K562 (cell line): Measurements from ENCODE around the gene INCA1. TPM values are rescaled to one million over a fixed set of nuclear protein-coding genes. Genes with fewer than 3 reads are reported as not detected.
A peak's percentile ranks its signal among the peaks of the same experiment; 100 is the strongest.

ENCODE experiments used
- ATAC-seq: fragments of 200-7000 bp; cut with Tn5 transposase; 3 replicates; pipeline ENCODE4 v1.9.1; 2020; ENCODE audit warnings: moderate library complexity
- BruUV-seq: library from RNA; stranded (reverse); fragments of 400-500 nt; replicated peaks from 2 replicates; lab custom pipeline; 2021; lab: Mats Ljungman, UMichigan
- CTCF ChIA-PET: fragments of 300-600 bp; formaldehyde crosslinking; extraction: SDS; loops from one replicate; lab custom pipeline; 2021; ENCODE audit warnings: low intra/inter-chr PET ratio; lab: Yijun Ruan, JAX
- POLR2A ChIA-PET: fragments of 300-600, 350-650 bp; sonication (Branson Sonifier 250); formaldehyde crosslinking; extraction: SDS; loops from one replicate; lab custom pipeline; 2021; ENCODE audit warnings: antibody characterized with exemption, inconsistent platforms; lab: Yijun Ruan, JAX
- DNase-seq, 4 experiments: peaks; one replicate each; pipeline versions ENCODE4 v3.0.0 to v3.0.0-alpha.2; 2011 to 2018; ENCODE audit warnings: low spot score in 3 of 4, mixed read lengths in 3 of 4; ENCODE audit errors: extremely low read depth in 1 of 4
- FAIRE-seq: peaks from 2 replicates; lab custom pipeline; 2011; peaks lifted over from hg19 to GRCh38; lab: Jason Lieb, UNC
- H2AFZ ChIP-seq: 2 replicates; pipeline ENCODE4 v1.6.0; 2011; ENCODE audit warnings: low read depth, low read length, control low read depth, inconsistent platforms
- H3K27ac ChIP-seq: fragments of 200-600 bp; 3 replicates; pipeline ENCODE4 v1.8.0; 2011; ENCODE audit warnings: low read depth, mild to moderate bottlenecking, control low read depth, inconsistent platforms, low read length, moderate library complexity, mixed read lengths; ENCODE audit errors: extremely low read depth
- H3K27me3 ChIP-seq, 2 experiments: fragments of 300-600 bp in 1 of 2; 2 replicates in 1 of 2; 3 replicates in 1 of 2; pipeline versions ENCODE4 v1.6.0 to v1.8.0; 2011; ENCODE audit warnings: inconsistent platforms in 2 of 2, low read length in 2 of 2, mild to moderate bottlenecking in 1 of 2, mixed read lengths in 1 of 2, moderate library complexity in 1 of 2; ENCODE audit not compliant: control insufficient read depth in 2 of 2, insufficient read depth in 2 of 2
- H3K36me3 ChIP-seq: fragments of 300-600 bp; 3 replicates; pipeline ENCODE4 v1.8.0; 2011; ENCODE audit warnings: mild to moderate bottlenecking, low read length, inconsistent platforms; ENCODE audit not compliant: control insufficient read depth, insufficient read depth
- H3K4me1 ChIP-seq, 2 experiments: fragments of 200-600 bp in 1 of 2; replicated peaks in 1 of 2; 2 replicates in 1 of 2; 3 replicates in 1 of 2; pipeline versions ENCODE4 v1.5.1 to v1.8.0; 2011; ENCODE audit warnings: inconsistent platforms in 2 of 2, low read length in 2 of 2, mild to moderate bottlenecking in 1 of 2, mixed read lengths in 1 of 2, moderate library complexity in 1 of 2; ENCODE audit not compliant: control insufficient read depth in 2 of 2, insufficient read depth in 2 of 2
- H3K4me2 ChIP-seq: 2 replicates; pipeline ENCODE4 v1.6.1; 2011; ENCODE audit warnings: low read length, control low read depth, inconsistent platforms, mixed read lengths; ENCODE audit not compliant: insufficient read depth
- H3K4me3 ChIP-seq: fragments of 200-600 bp; sonication (generic), shearing (Covaris generic); 2 replicates; pipeline ENCODE4 v1.5.1; 2016; ENCODE audit warnings: control low read depth, inconsistent platforms
- H3K79me2 ChIP-seq: fragments of 200-600 bp; 3 replicates; pipeline ENCODE4 v1.8.0; 2011; ENCODE audit warnings: low read length, inconsistent platforms; ENCODE audit not compliant: control insufficient read depth, insufficient read depth
- H3K9ac ChIP-seq, 2 experiments: 2 replicates each; pipeline versions ENCODE4 v1.6.0 to v1.6.1; 2011; ENCODE audit warnings: low read depth in 2 of 2, low read length in 2 of 2, control low read depth in 1 of 2, inconsistent platforms in 1 of 2, mild to moderate bottlenecking in 1 of 2, mixed read lengths in 1 of 2; ENCODE audit not compliant: insufficient read depth in 1 of 2
- H3K9me1 ChIP-seq: one replicate; pipeline ENCODE4 v1.6.0; 2011; ENCODE audit warnings: inconsistent platforms, mild to moderate bottlenecking, low read length, moderate library complexity; ENCODE audit not compliant: control insufficient read depth, insufficient read depth
- H3K9me3 ChIP-seq: replicated peaks from 2 replicates; pipeline ENCODE4 v1.5.1; 2011; ENCODE audit warnings: low read depth, low read length, inconsistent platforms; ENCODE audit not compliant: control insufficient read depth, insufficient read depth
- H4K20me1 ChIP-seq: replicated peaks from 2 replicates; pipeline ENCODE4 v1.6.1; 2011; ENCODE audit warnings: low read length, inconsistent platforms, mixed read lengths; ENCODE audit not compliant: control insufficient read depth, insufficient read depth
- MYC ChIP-seq, 2 experiments: fragments of 250-450 bp in 1 of 2; sonication (Bioruptor Pico) in 1 of 2; IDR thresholded peaks; 2 replicates each; pipeline versions ENCODE4 v1.5.1 to v1.6.1; 2012 to 2021; ENCODE audit warnings: low read depth in 2 of 2, borderline replicate concordance in 1 of 2, improper control_type of control experiment in 1 of 2, low read length in 1 of 2, mild to moderate bottlenecking in 1 of 2, moderate library complexity in 1 of 2
- ZNF263 ChIP-seq: sonication (generic); formaldehyde crosslinking; IDR thresholded peaks from 2 replicates; pipeline ENCODE4 v1.8.0; 2022; ENCODE audit warnings: mild to moderate bottlenecking, missing genetic modification reagents, borderline replicate concordance
- WGBS: fragments of 100-300 bp; shearing (Covaris generic); methylation state at CpG from one replicate; pipeline ENCODE4 v1.1.6; 2016; ENCODE audit warnings: low coverage, mixed read lengths; ENCODE audit not compliant: insufficient coverage; ENCODE audit errors: missing lambda C conversion rate; 5-methylcytosine and 5-hydroxymethylcytosine counted together
- in situ Hi-C: fragments of 300-500 bp; cut with MboI; formaldehyde crosslinking; loops from 4 replicates; pipeline ENCODE4 v1.15.0; 2018; ENCODE audit warnings: inconsistent platforms, mixed read lengths
- intact Hi-C: fragments of 100-400 bp; cut with micrococcal nuclease; formaldehyde crosslinking; loops from 2 replicates; pipeline ENCODE4 v1.14.2; 2022
- polyA plus RNA-seq, 8 experiments: library from polyadenylated mRNA; depleted of rRNA in 4 of 8; stranded (reverse) in 5 of 8; unstranded in 3 of 8; fragments of >200 nt; fragmentation: Nextera tagmentation in 2 of 8; fragmentation: Illumina TruSeq in 1 of 8; extraction: Ambion mirVana in 2 of 8; extraction: Trizol in 1 of 8; gene quantifications; 2 replicates each; pipeline versions ENCODE4 v1.2.1 to v1.2.3, GENCODE V29; 2011 to 2014; ENCODE audit warnings: inconsistent platforms in 1 of 8, missing spikeins in 1 of 8
- total RNA-seq, 7 experiments: library from RNA; depleted of rRNA in 6 of 7; stranded (reverse); fragments of >200 nt in 6 of 7; fragmentation: Illumina TruSeq in 2 of 7; extraction: Trizol in 2 of 7; gene quantifications; 2 replicates each; pipeline versions ENCODE4 v1.2.1 to v1.2.3, GENCODE V29; 2011 to 2021; ENCODE audit warnings: low replicate concordance in 1 of 7
- TF ChIP-seq, protein P1 (sequence below): sonication (generic); formaldehyde crosslinking; IDR thresholded peaks from 2 replicates; pipeline ENCODE4 v1.9.0; 2022; ENCODE audit warnings: mild to moderate bottlenecking, missing genetic modification reagents
- TF ChIP-seq, protein P2 (sequence below): fragments of 450-650 bp; IDR thresholded peaks from 2 replicates; pipeline ENCODE4 v1.6.1; 2017; ENCODE audit warnings: antibody characterized with exemption, mild to moderate bottlenecking
- TF ChIP-seq, protein P3 (sequence below): fragments of 150-350 bp; IDR thresholded peaks from 2 replicates; pipeline ENCODE4 v1.6.1; 2014; ENCODE audit warnings: low read depth, mild to moderate bottlenecking, low read length, borderline replicate concordance
- TF ChIP-seq, protein P4 (sequence below): fragments of 450-650 bp; IDR thresholded peaks from 2 replicates; pipeline ENCODE4 v1.7.0; 2016; ENCODE audit warnings: borderline replicate concordance

The INCA1 gene
- total and polyA plus RNA-seq, 9 of the 15 experiments (the other 6 are each of a cell fraction or from before 2014, with no cell fraction given): 0.08 to 0.50 (median 0.13) TPM; not detected in 4

DNA sequence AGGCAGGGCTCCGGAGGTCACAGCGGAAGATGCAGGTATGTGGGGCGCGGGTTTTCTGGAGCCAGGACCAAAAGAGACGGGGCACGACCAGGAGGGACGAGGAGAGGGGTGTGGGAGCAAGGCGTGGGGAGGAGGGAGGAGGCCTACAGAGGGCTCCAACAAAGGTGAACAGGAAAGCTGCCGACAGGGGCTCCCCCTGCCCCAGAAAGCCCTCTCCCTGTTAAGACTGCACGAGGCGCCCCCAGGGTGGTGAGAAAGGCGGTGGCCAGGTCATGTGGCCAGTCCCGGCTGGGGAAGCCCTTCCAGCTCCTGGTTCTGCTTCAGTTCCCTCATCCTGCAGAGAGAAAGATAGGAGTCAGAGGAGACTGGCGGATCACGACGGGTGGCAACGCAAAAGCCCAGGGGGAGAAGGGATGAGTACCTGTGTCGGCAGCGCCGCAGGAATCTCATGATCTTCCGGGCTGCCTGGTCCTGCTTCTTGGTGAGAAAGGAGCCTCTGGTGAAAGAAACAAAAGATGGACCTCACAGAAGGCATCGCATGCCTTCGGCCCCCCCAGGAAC, 28.8 kb downstream of the INCA1 start:
- peak in 3 of 4 experiments; percentile 16 to 22 (median 22) for DNase-seq
- H3K4me3 ChIP-seq: peak overlapping the region; percentile 70
- peaks cover 26% of the 10 kb centered on the region for H3K79me2 ChIP-seq
- peaks cover 23 to 25% of the 10 kb centered on the region in 2 experiments for H3K4me1 ChIP-seq
- in situ Hi-C loops (no loop called here), intact Hi-C loops (loop anchor here (10.0 kb wide), 1 partner anchor 64 kb away; the partner anchor contains the start of gene CHRNE)
- ChIA-PET CTCF (no interaction called here), POLR2A (interaction anchor here (0.6 to 1.4 kb wide), 6 partner anchors 11 to 865 kb away, joined by 3 to 8 read pairs (median 6); partner anchors contain the start of gene CAMTA2)
- BruUV-seq: TSS peak; percentile 65
- peak overlapping the region; percentile 89 to 94 for H3K9ac ChIP-seq
- H3K9me1 ChIP-seq: no peaks in the 10 kb centered on the region
- no peak for FAIRE-seq
- peak overlapping the region; percentile 89 for H3K4me2 ChIP-seq
- WGBS: 47% methylated on average over 7 of the region's 23 CpGs
- H4K20me1 ChIP-seq: no peaks in the 10 kb centered on the region
- no peaks in the 10 kb centered on the region for H3K27me3 ChIP-seq
- no peak overlapping the region for H2AFZ ChIP-seq
- ATAC-seq: no peak
- peaks cover 53% of the 10 kb centered on the region; the same call in 2 of the 3 replicates for H3K36me3 ChIP-seq
- TF ChIP-seq MYC (IDR thresholded peaks at IDR 0.05; ENCODE audit: low read depth, low read length) (0 out of 2 replicates have a peak, but pooled peaks have one; percentile 22), MYC (CRISPR knock-in tag; IDR thresholded peaks at IDR 0.05; ENCODE audit: borderline replicate concordance, low read depth) (no peak), ZNF263 (CRISPR knock-in tag) (peak; percentile 75)
- TF ChIP-seq, protein P1, sequence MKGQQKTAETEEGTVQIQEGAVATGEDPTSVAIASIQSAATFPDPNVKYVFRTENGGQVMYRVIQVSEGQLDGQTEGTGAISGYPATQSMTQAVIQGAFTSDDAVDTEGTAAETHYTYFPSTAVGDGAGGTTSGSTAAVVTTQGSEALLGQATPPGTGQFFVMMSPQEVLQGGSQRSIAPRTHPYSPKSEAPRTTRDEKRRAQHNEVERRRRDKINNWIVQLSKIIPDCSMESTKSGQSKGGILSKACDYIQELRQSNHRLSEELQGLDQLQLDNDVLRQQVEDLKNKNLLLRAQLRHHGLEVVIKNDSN (CRISPR knock-in tag): peak; percentile 13; the same call in 1 of the 2 replicates
- TF ChIP-seq, protein P2, sequence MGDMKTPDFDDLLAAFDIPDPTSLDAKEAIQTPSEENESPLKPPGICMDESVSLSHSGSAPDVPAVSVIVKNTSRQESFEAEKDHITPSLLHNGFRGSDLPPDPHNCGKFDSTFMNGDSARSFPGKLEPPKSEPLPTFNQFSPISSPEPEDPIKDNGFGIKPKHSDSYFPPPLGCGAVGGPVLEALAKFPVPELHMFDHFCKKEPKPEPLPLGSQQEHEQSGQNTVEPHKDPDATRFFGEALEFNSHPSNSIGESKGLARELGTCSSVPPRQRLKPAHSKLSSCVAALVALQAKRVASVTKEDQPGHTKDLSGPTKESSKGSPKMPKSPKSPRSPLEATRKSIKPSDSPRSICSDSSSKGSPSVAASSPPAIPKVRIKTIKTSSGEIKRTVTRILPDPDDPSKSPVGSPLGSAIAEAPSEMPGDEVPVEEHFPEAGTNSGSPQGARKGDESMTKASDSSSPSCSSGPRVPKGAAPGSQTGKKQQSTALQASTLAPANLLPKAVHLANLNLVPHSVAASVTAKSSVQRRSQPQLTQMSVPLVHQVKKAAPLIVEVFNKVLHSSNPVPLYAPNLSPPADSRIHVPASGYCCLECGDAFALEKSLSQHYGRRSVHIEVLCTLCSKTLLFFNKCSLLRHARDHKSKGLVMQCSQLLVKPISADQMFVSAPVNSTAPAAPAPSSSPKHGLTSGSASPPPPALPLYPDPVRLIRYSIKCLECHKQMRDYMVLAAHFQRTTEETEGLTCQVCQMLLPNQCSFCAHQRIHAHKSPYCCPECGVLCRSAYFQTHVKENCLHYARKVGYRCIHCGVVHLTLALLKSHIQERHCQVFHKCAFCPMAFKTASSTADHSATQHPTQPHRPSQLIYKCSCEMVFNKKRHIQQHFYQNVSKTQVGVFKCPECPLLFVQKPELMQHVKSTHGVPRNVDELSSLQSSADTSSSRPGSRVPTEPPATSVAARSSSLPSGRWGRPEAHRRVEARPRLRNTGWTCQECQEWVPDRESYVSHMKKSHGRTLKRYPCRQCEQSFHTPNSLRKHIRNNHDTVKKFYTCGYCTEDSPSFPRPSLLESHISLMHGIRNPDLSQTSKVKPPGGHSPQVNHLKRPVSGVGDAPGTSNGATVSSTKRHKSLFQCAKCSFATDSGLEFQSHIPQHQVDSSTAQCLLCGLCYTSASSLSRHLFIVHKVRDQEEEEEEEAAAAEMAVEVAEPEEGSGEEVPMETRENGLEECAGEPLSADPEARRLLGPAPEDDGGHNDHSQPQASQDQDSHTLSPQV: peak; percentile 10; the same call in 1 of the 2 replicates
- TF ChIP-seq, protein P3, sequence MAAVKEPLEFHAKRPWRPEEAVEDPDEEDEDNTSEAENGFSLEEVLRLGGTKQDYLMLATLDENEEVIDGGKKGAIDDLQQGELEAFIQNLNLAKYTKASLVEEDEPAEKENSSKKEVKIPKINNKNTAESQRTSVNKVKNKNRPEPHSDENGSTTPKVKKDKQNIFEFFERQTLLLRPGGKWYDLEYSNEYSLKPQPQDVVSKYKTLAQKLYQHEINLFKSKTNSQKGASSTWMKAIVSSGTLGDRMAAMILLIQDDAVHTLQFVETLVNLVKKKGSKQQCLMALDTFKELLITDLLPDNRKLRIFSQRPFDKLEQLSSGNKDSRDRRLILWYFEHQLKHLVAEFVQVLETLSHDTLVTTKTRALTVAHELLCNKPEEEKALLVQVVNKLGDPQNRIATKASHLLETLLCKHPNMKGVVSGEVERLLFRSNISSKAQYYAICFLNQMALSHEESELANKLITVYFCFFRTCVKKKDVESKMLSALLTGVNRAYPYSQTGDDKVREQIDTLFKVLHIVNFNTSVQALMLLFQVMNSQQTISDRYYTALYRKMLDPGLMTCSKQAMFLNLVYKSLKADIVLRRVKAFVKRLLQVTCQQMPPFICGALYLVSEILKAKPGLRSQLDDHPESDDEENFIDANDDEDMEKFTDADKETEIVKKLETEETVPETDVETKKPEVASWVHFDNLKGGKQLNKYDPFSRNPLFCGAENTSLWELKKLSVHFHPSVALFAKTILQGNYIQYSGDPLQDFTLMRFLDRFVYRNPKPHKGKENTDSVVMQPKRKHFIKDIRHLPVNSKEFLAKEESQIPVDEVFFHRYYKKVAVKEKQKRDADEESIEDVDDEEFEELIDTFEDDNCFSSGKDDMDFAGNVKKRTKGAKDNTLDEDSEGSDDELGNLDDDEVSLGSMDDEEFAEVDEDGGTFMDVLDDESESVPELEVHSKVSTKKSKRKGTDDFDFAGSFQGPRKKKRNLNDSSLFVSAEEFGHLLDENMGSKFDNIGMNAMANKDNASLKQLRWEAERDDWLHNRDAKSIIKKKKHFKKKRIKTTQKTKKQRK: no peak
- TF ChIP-seq, protein P4, sequence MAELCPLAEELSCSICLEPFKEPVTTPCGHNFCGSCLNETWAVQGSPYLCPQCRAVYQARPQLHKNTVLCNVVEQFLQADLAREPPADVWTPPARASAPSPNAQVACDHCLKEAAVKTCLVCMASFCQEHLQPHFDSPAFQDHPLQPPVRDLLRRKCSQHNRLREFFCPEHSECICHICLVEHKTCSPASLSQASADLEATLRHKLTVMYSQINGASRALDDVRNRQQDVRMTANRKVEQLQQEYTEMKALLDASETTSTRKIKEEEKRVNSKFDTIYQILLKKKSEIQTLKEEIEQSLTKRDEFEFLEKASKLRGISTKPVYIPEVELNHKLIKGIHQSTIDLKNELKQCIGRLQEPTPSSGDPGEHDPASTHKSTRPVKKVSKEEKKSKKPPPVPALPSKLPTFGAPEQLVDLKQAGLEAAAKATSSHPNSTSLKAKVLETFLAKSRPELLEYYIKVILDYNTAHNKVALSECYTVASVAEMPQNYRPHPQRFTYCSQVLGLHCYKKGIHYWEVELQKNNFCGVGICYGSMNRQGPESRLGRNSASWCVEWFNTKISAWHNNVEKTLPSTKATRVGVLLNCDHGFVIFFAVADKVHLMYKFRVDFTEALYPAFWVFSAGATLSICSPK: no peak
- H3K27ac ChIP-seq: peak overlapping the region; percentile 95
- H3K9me3 ChIP-seq: no peaks in the 10 kb centered on the region
